GM18502 (cell line): ENCODE measurements around the gene LCK.
"Not testable (repeated sequence)": the region's sequence is repeated elsewhere in the genome, so short reads cannot be mapped to it uniquely, and the experiment has no call there.

Experiments used
- ATAC-seq: cut with Tn5 transposase; IDR thresholded peaks from one replicate; pipeline ENCODE4 v1.9.1; 2021; ENCODE audit warnings: mild to moderate bottlenecking; ENCODE audit not compliant: unreplicated experiment, poor library complexity

LCK gene

GRCh38 chr1:32272557-32273390 is 21.7 kb downstream of the LCK start:
- ATAC-seq = no peak

GRCh38 chr1:32273391-32274208 is 22.5 kb downstream of the LCK start:
- ATAC-seq = no peak

GRCh38 chr1:32274646-32275340 is 23.7 kb downstream of the LCK start:
- ATAC-seq = no peak

GRCh38 chr1:32275424-32275823 is 24.4 kb downstream of the LCK start:
- no peak for ATAC-seq

GRCh38 chr1:32276032-32276782 is 25.1 kb downstream of the LCK start:
- ATAC-seq = no peak

- not testable (repeated sequence) for ATAC-seq
These were observed 33.7 kb downstream of the LCK start for GRCh38 chr1:32284777-32285176.

- ATAC-seq = no peak
These were observed 34.6 kb downstream of the LCK start for GRCh38 chr1:32285658-32286057.

- ATAC-seq = no peak
These were observed 35.7 kb downstream of the LCK start for GRCh38 chr1:32286763-32287162.

- ATAC-seq = no peak
These were observed 38.2 kb downstream of the LCK start for GRCh38 chr1:32289256-32289655.

GRCh38 chr1:32291145-32291707 is 40.2 kb downstream of the LCK start:
- ATAC-seq = no peak

GRCh38 chr1:32291708-32292538 is 40.9 kb downstream of the LCK start, which contains the start of gene HDAC1:
HDAC1 (plus strand) TSS chr1:32292083; CDS start chr1:32292170, 87 bp downstream.
- peak; percentile 94 for ATAC-seq

GRCh38 chr1:32298211-32298610 is 47.1 kb downstream of the LCK start:
- not testable (repeated sequence) for ATAC-seq

GRCh38 chr1:32299327-32299726 is 48.3 kb downstream of the LCK start:
- no peak for ATAC-seq

- ATAC-seq = no peak
These were observed 52.3 kb downstream of the LCK start for GRCh38 chr1:32303358-32303757.

GRCh38 chr1:32303997-32304622 is 53.0 kb downstream of the LCK start:
- ATAC-seq = no peak

GRCh38 chr1:32305310-32305709 is 54.2 kb downstream of the LCK start:
- ATAC-seq = no peak

- no peak for ATAC-seq
These were observed 56.3 kb downstream of the LCK start for GRCh38 chr1:32307324-32307723.

GRCh38 chr1:32309960-32310359 is 58.9 kb downstream of the LCK start:
- no peak for ATAC-seq
